HG02981 (cell line): Measurements from ENCODE around the gene C12orf76.
"Not testable (repeated sequence)": the region's sequence is repeated elsewhere in the genome, so short reads cannot be mapped to it uniquely, and the experiment has no call there.

ENCODE experiments used
- ATAC-seq: cut with Tn5 transposase; IDR thresholded peaks from one replicate; pipeline ENCODE4 v1.9.1; 2021; ENCODE audit warnings: mild to moderate bottlenecking, moderate library complexity; ENCODE audit not compliant: unreplicated experiment

C12orf76 gene

GRCh38 chr12:110048242-110049027 is at the start of gene C12orf76:
TSS of gene C12orf76 (minus strand) at chr12:110048522. CDS start at chr12:110048495, 27 bp downstream.
- peak; percentile 100 for ATAC-seq

GRCh38 chr12:110093631-110094311 is 45.4 kb upstream of the C12orf76 start:
- ATAC-seq = no peak

- ATAC-seq = no peak
Observed at GRCh38 chr12:110091136-110091711, 42.9 kb upstream of the C12orf76 start.

- ATAC-seq = no peak
Observed at GRCh38 chr12:110090266-110091135, 42.2 kb upstream of the C12orf76 start.

GRCh38 chr12:110088936-110089335 is 40.6 kb upstream of the C12orf76 start:
- ATAC-seq = no peak

- ATAC-seq = not testable (repeated sequence)
Observed at GRCh38 chr12:110088216-110088615, 39.9 kb upstream of the C12orf76 start.

- ATAC-seq = no peak
Observed at GRCh38 chr12:110084314-110085015, 36.1 kb upstream of the C12orf76 start.

GRCh38 chr12:110080410-110080809 is 32.1 kb upstream of the C12orf76 start:
- no peak for ATAC-seq

GRCh38 chr12:110079477-110080400 is 31.4 kb upstream of the C12orf76 start:
- ATAC-seq = peak; percentile 85

GRCh38 chr12:110077800-110078199 is 29.5 kb upstream of the C12orf76 start:
- no peak for ATAC-seq

- ATAC-seq = no peak
Observed at GRCh38 chr12:110075880-110076279, 27.6 kb upstream of the C12orf76 start.

GRCh38 chr12:110074089-110074488 is 25.8 kb upstream of the C12orf76 start:
- no peak for ATAC-seq

GRCh38 chr12:110073049-110073831 is 24.9 kb upstream of the C12orf76 start:
- no peak for ATAC-seq

- not testable (repeated sequence) for ATAC-seq
Observed at GRCh38 chr12:110072636-110073035, 24.3 kb upstream of the C12orf76 start.

GRCh38 chr12:110071967-110072366 is 23.6 kb upstream of the C12orf76 start:
- ATAC-seq = no peak

- ATAC-seq = no peak
Observed at GRCh38 chr12:110071504-110071903, 23.2 kb upstream of the C12orf76 start.

- ATAC-seq = no peak
Observed at GRCh38 chr12:110068654-110069053, 20.3 kb upstream of the C12orf76 start.

GRCh38 chr12:110068115-110068514 is 19.8 kb upstream of the C12orf76 start:
- ATAC-seq = not testable (repeated sequence)
